Retinal pigment epithelial cell (primary cell): ENCODE data around the gene TMEM18.

Experiments used
- DNase-seq: peaks from one replicate; pipeline ENCODE4 v3.0.0-alpha.2; 2010; ENCODE audit warnings: low read depth
- H3K4me3 ChIP-seq: 2 replicates; pipeline ENCODE4 v1.5.1; 2011; ENCODE audit warnings: mild to moderate bottlenecking, low read length, control low read depth, moderate library complexity
- TF ChIP-seq, protein P1 (sequence below): conservative IDR thresholded peaks from 2 replicates; pipeline ENCODE4 v1.5.1; 2011; ENCODE audit warnings: low read depth, low read length, control low read depth, inconsistent platforms

Gene TMEM18

DNA sequence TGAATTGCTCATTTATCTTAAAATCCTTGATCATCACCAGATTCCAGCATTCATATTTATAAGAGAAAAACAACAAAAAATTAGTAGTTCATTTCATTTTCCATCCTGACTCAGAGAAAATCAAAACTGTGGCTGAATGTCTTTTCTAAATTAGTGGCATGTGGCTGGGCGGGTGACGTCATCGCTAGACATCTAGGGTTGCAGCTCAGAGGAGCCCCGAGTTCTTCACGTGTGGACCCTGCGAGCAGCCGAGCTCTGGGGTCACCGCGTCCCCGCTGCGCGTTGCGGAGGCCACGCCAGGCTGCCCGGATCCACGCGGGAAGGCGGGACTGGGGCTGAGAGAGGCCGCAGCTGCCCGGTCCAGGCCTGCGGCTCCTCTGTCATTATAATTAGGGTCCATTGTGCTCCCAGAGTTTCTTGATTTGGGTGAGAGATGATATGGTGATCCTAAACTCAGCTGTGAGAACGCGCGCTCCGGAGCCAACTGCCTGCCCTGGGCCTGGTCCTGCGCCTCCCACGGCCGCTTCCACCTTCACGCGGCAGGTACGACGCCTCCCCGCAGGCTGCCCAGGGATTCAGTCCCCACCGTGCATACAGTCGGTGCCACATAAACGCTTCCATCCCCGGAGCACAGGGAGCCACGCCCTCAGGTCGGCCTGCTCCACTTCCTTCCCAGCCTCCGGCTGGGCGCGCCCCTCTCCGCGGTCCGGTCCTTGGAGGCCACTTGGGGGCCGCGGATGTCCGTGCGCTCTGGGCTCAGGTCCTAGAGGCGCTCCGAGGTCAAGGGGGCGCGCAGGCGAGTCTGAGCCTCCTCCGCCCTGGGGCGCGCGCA is 56.5 kb downstream of the TMEM18 start:
- TF ChIP-seq, protein P1, sequence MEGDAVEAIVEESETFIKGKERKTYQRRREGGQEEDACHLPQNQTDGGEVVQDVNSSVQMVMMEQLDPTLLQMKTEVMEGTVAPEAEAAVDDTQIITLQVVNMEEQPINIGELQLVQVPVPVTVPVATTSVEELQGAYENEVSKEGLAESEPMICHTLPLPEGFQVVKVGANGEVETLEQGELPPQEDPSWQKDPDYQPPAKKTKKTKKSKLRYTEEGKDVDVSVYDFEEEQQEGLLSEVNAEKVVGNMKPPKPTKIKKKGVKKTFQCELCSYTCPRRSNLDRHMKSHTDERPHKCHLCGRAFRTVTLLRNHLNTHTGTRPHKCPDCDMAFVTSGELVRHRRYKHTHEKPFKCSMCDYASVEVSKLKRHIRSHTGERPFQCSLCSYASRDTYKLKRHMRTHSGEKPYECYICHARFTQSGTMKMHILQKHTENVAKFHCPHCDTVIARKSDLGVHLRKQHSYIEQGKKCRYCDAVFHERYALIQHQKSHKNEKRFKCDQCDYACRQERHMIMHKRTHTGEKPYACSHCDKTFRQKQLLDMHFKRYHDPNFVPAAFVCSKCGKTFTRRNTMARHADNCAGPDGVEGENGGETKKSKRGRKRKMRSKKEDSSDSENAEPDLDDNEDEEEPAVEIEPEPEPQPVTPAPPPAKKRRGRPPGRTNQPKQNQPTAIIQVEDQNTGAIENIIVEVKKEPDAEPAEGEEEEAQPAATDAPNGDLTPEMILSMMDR = no peak

DNA sequence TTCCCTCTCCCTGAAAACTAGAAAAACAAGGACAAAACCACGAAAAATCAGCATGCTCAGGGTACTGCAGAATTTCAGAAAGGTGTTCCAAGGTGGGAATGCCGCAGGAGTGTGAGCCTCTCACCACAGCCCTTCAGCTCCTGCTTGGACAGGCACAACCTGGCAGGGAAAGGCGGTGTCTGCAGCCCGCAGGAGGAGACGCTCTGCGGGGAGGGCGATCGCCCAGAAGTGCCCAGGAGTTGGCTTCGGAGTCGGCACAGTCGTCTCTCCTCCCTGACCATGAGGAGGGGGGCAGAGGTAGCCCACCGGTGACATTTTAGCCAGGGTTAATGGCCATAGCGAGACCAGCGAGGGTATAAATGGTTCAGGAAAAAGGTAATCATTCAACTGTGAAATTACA is 57.2 kb downstream of the TMEM18 start:
- TF ChIP-seq, protein P1 = no peak
- DNase-seq = no peak
- H3K4me3 ChIP-seq = no peak overlapping the region

More for the DNA sequence above, 56.5 kb downstream of the TMEM18 start:
- no peak overlapping the region for H3K4me3 ChIP-seq
- no peak for DNase-seq

DNA sequence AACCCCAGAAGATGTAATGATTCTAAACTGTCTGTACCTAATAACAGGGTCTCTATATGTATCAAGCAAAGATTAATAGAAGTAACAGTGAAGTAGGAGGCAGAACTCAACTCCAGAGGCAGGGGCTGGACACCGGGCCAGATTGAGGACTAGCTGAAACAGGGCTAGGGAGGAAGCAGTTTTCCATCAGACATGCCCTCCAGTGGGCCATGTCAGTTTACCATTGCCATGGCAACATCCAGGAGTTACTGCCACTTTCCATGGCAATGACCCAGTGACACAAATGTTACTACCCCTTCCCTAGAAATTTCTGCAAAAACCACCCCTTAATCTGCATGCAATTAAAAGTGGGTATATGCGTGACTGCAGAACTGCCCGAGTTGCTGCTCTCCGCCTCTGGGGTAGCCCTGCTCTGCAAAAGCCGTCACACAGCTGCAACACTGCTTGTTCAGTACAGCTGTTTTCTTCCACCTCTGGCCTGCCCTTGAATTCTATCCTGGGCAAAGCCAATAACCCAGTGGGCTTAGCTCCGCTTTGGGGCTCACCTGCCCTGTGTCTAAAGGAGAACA is 58.7 kb downstream of the TMEM18 start:
- DNase-seq = no peak
- no peak overlapping the region for H3K4me3 ChIP-seq
- TF ChIP-seq, protein P1 = no peak

DNA sequence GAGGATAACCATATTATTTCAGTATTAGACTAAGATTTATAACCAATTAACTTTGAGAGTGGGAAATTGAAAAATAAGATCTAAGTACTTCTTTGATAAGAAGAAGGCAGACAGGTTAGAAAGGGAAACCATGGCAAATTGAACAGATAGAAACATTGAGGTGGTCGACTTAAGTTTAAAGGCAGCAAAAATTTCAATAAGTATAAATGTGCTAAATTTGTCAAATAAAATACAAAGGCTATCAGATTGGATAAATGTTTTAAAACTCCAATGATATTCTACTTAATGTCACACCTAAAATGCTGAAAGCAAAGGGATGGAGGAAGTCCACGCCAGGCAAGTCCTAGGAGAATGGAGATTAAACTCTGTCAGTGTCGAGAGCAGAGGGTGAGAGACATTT is 59.2 kb downstream of the TMEM18 start:
- TF ChIP-seq, protein P1 = no peak
- H3K4me3 ChIP-seq = no peak overlapping the region
- DNase-seq = no peak
